Dedifferentiated amniotic fluid mesenchymal stem cell (primary cell): ENCODE results near the gene DNAAF5.

Experiments used
- DNase-seq: peaks from one replicate; pipeline ENCODE4 v3.0.0-alpha.2; 2016; ENCODE audit errors: extremely low spot score

The DNAAF5 gene

GRCh38 chr7:768881-769504, 42.5 kb downstream of the DNAAF5 start:
- DNase-seq, result no peak

GRCh38 chr7:770336-770735, 43.8 kb downstream of the DNAAF5 start:
- DNase-seq, result no peak

GRCh38 chr7:770741-771166, 44.3 kb downstream of the DNAAF5 start:
- no peak for DNase-seq

- DNase-seq, result no peak
These were observed 44.9 kb downstream of the DNAAF5 start for GRCh38 chr7:771234-772004.

GRCh38 chr7:772005-772294, 45.5 kb downstream of the DNAAF5 start:
- no peak for DNase-seq

GRCh38 chr7:772392-772791, 45.9 kb downstream of the DNAAF5 start:
- no peak for DNase-seq

- no peak for DNase-seq
These were observed 46.5 kb downstream of the DNAAF5 start for GRCh38 chr7:772861-773621.

GRCh38 chr7:773622-773915, 47.1 kb downstream of the DNAAF5 start:
- no peak for DNase-seq

GRCh38 chr7:774161-775109, 47.9 kb downstream of the DNAAF5 start:
- no peak for DNase-seq

- DNase-seq, result no peak
These were observed 49.9 kb downstream of the DNAAF5 start for GRCh38 chr7:776381-776780.

- no peak for DNase-seq
These were observed 50.7 kb downstream of the DNAAF5 start for GRCh38 chr7:776992-777727.

- no peak for DNase-seq
These were observed 51.2 kb downstream of the DNAAF5 start for GRCh38 chr7:777728-778078.

GRCh38 chr7:778271-778967, 51.9 kb downstream of the DNAAF5 start:
- DNase-seq, result no peak

- DNase-seq, result no peak
These were observed 52.5 kb downstream of the DNAAF5 start for GRCh38 chr7:778968-779451.

GRCh38 chr7:779480-779879, 53.0 kb downstream of the DNAAF5 start:
- no peak for DNase-seq

- DNase-seq, result no peak
These were observed 53.6 kb downstream of the DNAAF5 start for GRCh38 chr7:780081-780480.

GRCh38 chr7:780516-780915, 54.0 kb downstream of the DNAAF5 start:
- no peak for DNase-seq

GRCh38 chr7:781186-781849, 54.8 kb downstream of the DNAAF5 start:
- no peak for DNase-seq

- no peak for DNase-seq
These were observed 55.5 kb downstream of the DNAAF5 start for GRCh38 chr7:781936-782529.
